Trophoblast cell (in vitro differentiated cells and primary cell): Measurements from ENCODE around the gene MAP2K5.

Source experiments
- DNase-seq, 2 donors: peaks; one replicate each; pipeline ENCODE4 v3.0.0-alpha.2; 2016
- H2AFZ ChIP-seq: 2 replicates; pipeline ENCODE4 v1.6.1; 2013; ENCODE audit warnings: low read length, moderate library complexity, mild to moderate bottlenecking; ENCODE audit not compliant: insufficient read depth, poor library complexity
- H2AK5ac ChIP-seq: 2 replicates; pipeline ENCODE4 v1.6.1; 2013; ENCODE audit warnings: mild to moderate bottlenecking, low read length
- H2BK120ac ChIP-seq: 2 replicates; pipeline ENCODE4 v1.6.1; 2013; ENCODE audit warnings: low read length, mild to moderate bottlenecking, moderate library complexity; ENCODE audit not compliant: insufficient read depth, poor library complexity
- H2BK12ac ChIP-seq: 2 replicates; pipeline ENCODE4 v1.6.1; 2013; ENCODE audit warnings: mild to moderate bottlenecking, low read length, moderate library complexity
- H2BK5ac ChIP-seq: 2 replicates; pipeline ENCODE4 v1.6.1; 2013; ENCODE audit warnings: low read length, low read depth, moderate library complexity, mild to moderate bottlenecking; ENCODE audit not compliant: poor library complexity
- H3K14ac ChIP-seq: 2 replicates; pipeline ENCODE4 v1.6.1; 2013; ENCODE audit warnings: mild to moderate bottlenecking, low read length
- H3K18ac ChIP-seq: 2 replicates; pipeline ENCODE4 v1.6.1; 2013; ENCODE audit warnings: mild to moderate bottlenecking, low read length
- H3K23ac ChIP-seq: 2 replicates; pipeline ENCODE4 v1.6.1; 2013; ENCODE audit warnings: low read length
- H3K27ac ChIP-seq: 2 replicates; pipeline ENCODE4 v1.5.1; 2013; ENCODE audit warnings: low read depth, mild to moderate bottlenecking, inconsistent platforms, low read length, moderate library complexity
- H3K27me3 ChIP-seq: 2 replicates; pipeline ENCODE4 v1.6.1; 2013; ENCODE audit warnings: inconsistent platforms, mild to moderate bottlenecking, low read length, moderate library complexity; ENCODE audit not compliant: insufficient read depth
- H3K36me3 ChIP-seq, 2 experiments: 1 replicate in 1 of 2; 2 replicates in 1 of 2; pipeline ENCODE4 v1.6.1; 2013; ENCODE audit warnings: low read length in 2 of 2, mild to moderate bottlenecking in 2 of 2, moderate library complexity in 1 of 2; ENCODE audit not compliant: insufficient read depth in 2 of 2, control insufficient read depth in 1 of 2
- H3K4ac ChIP-seq: 2 replicates; pipeline ENCODE4 v1.6.1; 2013; ENCODE audit warnings: low read depth, mild to moderate bottlenecking, low read length, moderate library complexity
- H3K4me1 ChIP-seq, 2 experiments: 1 replicate in 1 of 2; 2 replicates in 1 of 2; pipeline ENCODE4 v1.6.1; 2013; ENCODE audit warnings: low read length in 2 of 2, mild to moderate bottlenecking in 2 of 2, moderate library complexity in 1 of 2; ENCODE audit not compliant: insufficient read depth in 2 of 2, control insufficient read depth in 1 of 2
- H3K4me2 ChIP-seq: 2 replicates; pipeline ENCODE4 v1.6.1; 2013; ENCODE audit warnings: inconsistent platforms, mild to moderate bottlenecking, low read length, moderate library complexity
- H3K4me3 ChIP-seq: 2 replicates; pipeline ENCODE4 v1.5.1; 2013; ENCODE audit warnings: mild to moderate bottlenecking, low read depth, low read length, inconsistent platforms
- H3K79me1 ChIP-seq: one replicate; pipeline ENCODE4 v1.6.1; 2013; ENCODE audit warnings: low read length
- H3K79me2 ChIP-seq: 2 replicates; pipeline ENCODE4 v1.6.1; 2013; ENCODE audit warnings: low read length, mild to moderate bottlenecking; ENCODE audit not compliant: control insufficient read depth, insufficient read depth, poor library complexity
- H3K9ac ChIP-seq: 2 replicates; pipeline ENCODE4 v1.6.1; 2013; ENCODE audit warnings: mild to moderate bottlenecking, low read length
- H3K9me3 ChIP-seq: 2 replicates; pipeline ENCODE4 v1.6.1; 2013; ENCODE audit warnings: low read depth, mild to moderate bottlenecking, control low read depth, inconsistent platforms, low read length; ENCODE audit not compliant: insufficient read depth
- H4K12ac ChIP-seq: 2 replicates; pipeline ENCODE4 v1.6.1; 2013; ENCODE audit warnings: low read depth, mild to moderate bottlenecking, low read length, moderate library complexity
- H4K8ac ChIP-seq: 2 replicates; pipeline ENCODE4 v1.6.1; 2013; ENCODE audit warnings: low read depth, mild to moderate bottlenecking, low read length, moderate library complexity
- H4K91ac ChIP-seq: one replicate; pipeline ENCODE4 v1.6.1; 2013; ENCODE audit warnings: low read depth, mild to moderate bottlenecking, low read length, moderate library complexity
- WGBS: extraction: QIAGEN DNeasy Blood & Tissue Kit; methylation state at CpG from one replicate; pipeline ENCODE4 v1.1.7; 2013; ENCODE audit warnings: missing lambda C conversion rate; ENCODE audit not compliant: insufficient read length, insufficient coverage; ENCODE audit errors: extremely low coverage; 5-methylcytosine and 5-hydroxymethylcytosine counted together

MAP2K5 gene

GRCh38 chr15:67843571-67844387 lies 301.3 kb downstream of the MAP2K5 start:
- Histone ChIP-seq H4K12ac (no peak overlapping the region), H2BK120ac (peak overlapping the region; percentile 30), H4K91ac (no peak overlapping the region), H2BK12ac (peak overlapping the region; percentile 11), H3K23ac (no peak overlapping the region), H2BK5ac (peak overlapping the region; percentile 18), H3K36me3 (no peaks in the 10 kb centered on the region), H3K4ac (no peak overlapping the region), H3K79me2 (peaks cover 4% of the 10 kb centered on the region), H3K9me3 (no peaks in the 10 kb centered on the region), H3K4me3 (no peak overlapping the region), H3K4me1 (peaks cover 13 to 27% of the 10 kb centered on the region in 2 experiments), H3K4me2 (peak overlapping the region; percentile 17), H3K79me1 (peaks cover 14% of the 10 kb centered on the region), H3K18ac (no peak overlapping the region), H3K14ac (no peak overlapping the region), H2AFZ (no peak overlapping the region), H3K9ac (no peak overlapping the region), H3K27me3 (no peaks in the 10 kb centered on the region), H2AK5ac (no peak overlapping the region), H4K8ac (no peak overlapping the region), H3K27ac (peak overlapping the region; percentile 57)
- DNase-seq: peak; percentile 46 to 56
- no CpG with 5 or more reads among the region's 7 CpGs for WGBS

DNA sequence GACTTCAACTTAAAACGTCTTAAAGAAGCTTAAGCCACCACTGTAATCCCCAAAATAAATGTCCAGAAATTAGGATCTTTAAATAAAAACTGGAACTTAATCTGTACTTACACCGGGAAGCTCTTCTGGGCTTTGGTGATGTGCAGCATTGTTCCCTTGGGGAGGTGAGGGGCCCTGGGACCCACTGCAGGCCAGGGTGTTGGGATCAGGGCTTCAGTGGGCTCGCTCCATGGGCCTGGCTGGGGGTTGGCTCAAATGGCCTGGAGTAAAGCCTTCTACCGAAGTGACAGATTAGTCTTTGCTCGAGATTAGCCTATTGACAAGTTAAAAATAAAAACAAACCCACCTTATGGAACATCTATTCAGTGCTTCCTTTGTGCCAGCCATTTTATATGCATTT lies 303.5 kb downstream of the MAP2K5 start:
- no peaks in the 10 kb centered on the region for H3K27me3 ChIP-seq
- H3K4me2 ChIP-seq: no peak overlapping the region
- no peak overlapping the region for H3K9ac ChIP-seq
- H3K23ac ChIP-seq: no peak overlapping the region
- H3K79me1 ChIP-seq: peaks cover 9% of the 10 kb centered on the region
- no peak for DNase-seq
- H2AFZ ChIP-seq: no peak overlapping the region
- no peak overlapping the region for H2BK120ac ChIP-seq
- H3K18ac ChIP-seq: no peak overlapping the region
- no peak overlapping the region for H4K12ac ChIP-seq
- no peak overlapping the region for H3K14ac ChIP-seq
- H2BK5ac ChIP-seq: no peak overlapping the region
- H4K91ac ChIP-seq: no peak overlapping the region
- no peak overlapping the region for H3K4me3 ChIP-seq
- no peak overlapping the region for H4K8ac ChIP-seq
- no peaks in the 10 kb centered on the region for H3K9me3 ChIP-seq
- H2AK5ac ChIP-seq: no peak overlapping the region
- no peaks in the 10 kb centered on the region for H3K36me3 ChIP-seq
- no peak overlapping the region for H2BK12ac ChIP-seq
- no peak overlapping the region for H3K27ac ChIP-seq
- no CpG with 5 or more reads among the region's 5 CpGs for WGBS
- no peak overlapping the region for H3K4ac ChIP-seq
- peaks cover 13 to 23% of the 10 kb centered on the region in 2 experiments for H3K4me1 ChIP-seq
- H3K79me2 ChIP-seq: peaks cover 2% of the 10 kb centered on the region

DNA sequence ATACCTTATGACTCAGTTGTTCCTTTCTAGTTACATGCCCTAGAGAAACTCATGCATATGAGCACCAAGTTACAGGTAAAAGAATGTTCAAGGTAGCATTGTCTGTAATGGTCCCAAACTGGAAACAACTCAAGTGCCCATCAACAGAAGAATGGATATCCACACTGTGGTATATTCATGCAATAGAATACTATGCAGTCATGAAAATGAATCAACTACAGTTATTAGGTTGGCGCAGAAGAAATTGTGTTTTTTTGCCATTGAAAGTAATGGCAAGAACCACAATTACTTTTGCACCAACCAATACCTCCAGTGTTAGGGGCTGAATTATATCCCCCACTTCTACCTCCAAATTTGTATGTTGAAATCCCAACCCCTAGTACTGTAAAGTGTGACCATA lies 307.0 kb downstream of the MAP2K5 start:
- H4K91ac ChIP-seq: no peak overlapping the region
- H3K4me2 ChIP-seq: no peak overlapping the region
- H3K4me1 ChIP-seq: peaks cover 3 to 8% of the 10 kb centered on the region in 2 experiments

GRCh38 chr15:67850336-67850735 lies 307.8 kb downstream of the MAP2K5 start:
- Histone ChIP-seq H3K18ac (no peak overlapping the region), H3K4me2 (no peak overlapping the region), H3K36me3 (no peaks in the 10 kb centered on the region), H2BK120ac (no peak overlapping the region), H4K8ac (no peak overlapping the region), H3K4ac (no peak overlapping the region), H3K23ac (no peak overlapping the region), H3K4me3 (no peak overlapping the region), H4K91ac (no peak overlapping the region), H3K79me2 (no peaks in the 10 kb centered on the region), H3K27me3 (no peaks in the 10 kb centered on the region), H2AFZ (no peak overlapping the region), H3K79me1 (no peaks in the 10 kb centered on the region), H2BK12ac (no peak overlapping the region), H3K27ac (no peak overlapping the region), H4K12ac (no peak overlapping the region), H3K4me1 (peaks cover 0 to under 1% of the 10 kb centered on the region in 2 experiments), H2BK5ac (no peak overlapping the region), H3K9me3 (no peaks in the 10 kb centered on the region), H3K14ac (no peak overlapping the region), H3K9ac (no peak overlapping the region), H2AK5ac (no peak overlapping the region)
- DNase-seq: no peak
- no CpG with 5 or more reads among the region's 7 CpGs for WGBS

More for the DNA sequence above, 307.0 kb downstream of the MAP2K5 start:
- Histone ChIP-seq H3K27ac (no peak overlapping the region), H3K79me2 (no peaks in the 10 kb centered on the region), H3K36me3 (no peaks in the 10 kb centered on the region), H2BK120ac (no peak overlapping the region), H3K27me3 (no peaks in the 10 kb centered on the region), H3K9me3 (no peaks in the 10 kb centered on the region), H4K12ac (no peak overlapping the region), H3K18ac (no peak overlapping the region), H3K9ac (no peak overlapping the region), H3K79me1 (peaks cover 3% of the 10 kb centered on the region), H3K4me3 (no peak overlapping the region), H2AFZ (no peak overlapping the region), H2AK5ac (no peak overlapping the region), H2BK5ac (no peak overlapping the region), H3K14ac (no peak overlapping the region), H3K4ac (no peak overlapping the region), H3K23ac (no peak overlapping the region), H2BK12ac (no peak overlapping the region), H4K8ac (no peak overlapping the region)
- DNase-seq: no peak
- WGBS: no CpG with 5 or more reads among the region's 1 CpG
